Loucy (cell line): ENCODE results near the gene INPP4B.
"Not testable (repeated sequence)": the region's sequence is repeated elsewhere in the genome, so short reads cannot be mapped to it uniquely, and the experiment has no call there.

ENCODE experiments used
- H2AFZ ChIP-seq: fragments of 200-600 bp; sonication (generic); 2 replicates; pipeline ENCODE4 v1.6.0; 2016; ENCODE audit warnings: antibody characterized with exemption, mild to moderate bottlenecking, low read length, moderate library complexity
- H3F3A ChIP-seq: fragments of 200-600 bp; 2 replicates; pipeline ENCODE4 v1.6.0; 2016; ENCODE audit warnings: antibody characterized with exemption, low read depth, mild to moderate bottlenecking
- H3K27me3 ChIP-seq: fragments of 200-600 bp; sonication (generic); 2 replicates; pipeline ENCODE4 v1.6.1; 2014; ENCODE audit warnings: low read length, mild to moderate bottlenecking; ENCODE audit not compliant: insufficient read depth, poor library complexity, severe bottlenecking
- H3K36me3 ChIP-seq: fragments of 200-600 bp; sonication (generic); 2 replicates; pipeline ENCODE4 v1.6.1; 2016; ENCODE audit warnings: low read length; ENCODE audit not compliant: insufficient read depth
- H3K4me1 ChIP-seq: fragments of 200-600 bp; sonication (generic); 2 replicates; pipeline ENCODE4 v1.5.1; 2014; ENCODE audit warnings: low read length, mild to moderate bottlenecking; ENCODE audit not compliant: insufficient read depth, poor library complexity, severe bottlenecking
- H3K4me2 ChIP-seq: fragments of 200-600 bp; sonication (generic); 2 replicates; pipeline ENCODE4 v1.6.0; 2014; ENCODE audit warnings: antibody characterized with exemption, low read length, low read depth, mild to moderate bottlenecking; ENCODE audit not compliant: poor library complexity, severe bottlenecking
- H3K4me3 ChIP-seq: fragments of 200-600 bp; sonication (generic); 2 replicates; pipeline ENCODE4 v1.5.1; 2014; ENCODE audit warnings: low read length, mild to moderate bottlenecking, mixed read lengths; ENCODE audit not compliant: poor library complexity, severe bottlenecking
- H3K79me2 ChIP-seq: fragments of 200-600 bp; sonication (generic); 2 replicates; pipeline ENCODE4 v1.6.1; 2014; ENCODE audit warnings: low read length; ENCODE audit not compliant: insufficient read depth
- H3K9ac ChIP-seq: fragments of 200-600 bp; sonication (generic); 2 replicates; pipeline ENCODE4 v1.6.0; 2014; ENCODE audit warnings: mild to moderate bottlenecking, low read depth, low read length, moderate library complexity; ENCODE audit not compliant: poor library complexity, severe bottlenecking
- H3K9me2 ChIP-seq: fragments of 200-600 bp; sonication (generic); replicated peaks from 2 replicates; pipeline ENCODE4 v1.6.1; 2016; ENCODE audit warnings: low read depth, low read length, mixed read lengths
- H3K9me3 ChIP-seq: fragments of 200-600 bp; sonication (generic); 2 replicates; pipeline ENCODE4 v1.6.1; 2014; ENCODE audit warnings: mild to moderate bottlenecking, antibody characterized with exemption, low read length, low read depth; ENCODE audit not compliant: insufficient read depth
- H4K20me1 ChIP-seq: fragments of 200-600 bp; sonication (generic); 2 replicates; pipeline ENCODE4 v1.6.0; 2014; ENCODE audit warnings: antibody characterized with exemption, low read length, mild to moderate bottlenecking; ENCODE audit not compliant: insufficient read depth, poor library complexity, severe bottlenecking
- EZH2phosphoT487 ChIP-seq: fragments of 200-600 bp; IDR thresholded peaks from 2 replicates; pipeline ENCODE4 v1.6.1; 2018; ENCODE audit warnings: antibody characterized with exemption, mild to moderate bottlenecking, moderate library complexity, borderline replicate concordance
- TF ChIP-seq, protein P1 (sequence below): fragments of 200-600 bp; sonication (generic); conservative IDR thresholded peaks from 2 replicates; pipeline ENCODE4 v1.5.1; 2014; ENCODE audit warnings: mild to moderate bottlenecking, antibody characterized with exemption, low read length

The INPP4B gene

GRCh38 chr4:142809559-142809958 is 36.5 kb downstream of the INPP4B start:
- Histone ChIP-seq H3K27me3 (no peaks in the 10 kb centered on the region), H3K4me1 (peaks cover 16% of the 10 kb centered on the region), H3F3A (no peaks in the 10 kb centered on the region), H3K4me2 (no peak overlapping the region), H3K9me3 (no peaks in the 10 kb centered on the region), H2AFZ (no peak overlapping the region), H4K20me1 (no peaks in the 10 kb centered on the region), H3K9ac (no peak overlapping the region), H3K9me2 (no peaks in the 10 kb centered on the region), H3K36me3 (no peaks in the 10 kb centered on the region), H3K79me2 (no peaks in the 10 kb centered on the region), H3K4me3 (no peak overlapping the region)
- no peak for TF ChIP-seq EZH2phosphoT487
- TF ChIP-seq, protein P1, sequence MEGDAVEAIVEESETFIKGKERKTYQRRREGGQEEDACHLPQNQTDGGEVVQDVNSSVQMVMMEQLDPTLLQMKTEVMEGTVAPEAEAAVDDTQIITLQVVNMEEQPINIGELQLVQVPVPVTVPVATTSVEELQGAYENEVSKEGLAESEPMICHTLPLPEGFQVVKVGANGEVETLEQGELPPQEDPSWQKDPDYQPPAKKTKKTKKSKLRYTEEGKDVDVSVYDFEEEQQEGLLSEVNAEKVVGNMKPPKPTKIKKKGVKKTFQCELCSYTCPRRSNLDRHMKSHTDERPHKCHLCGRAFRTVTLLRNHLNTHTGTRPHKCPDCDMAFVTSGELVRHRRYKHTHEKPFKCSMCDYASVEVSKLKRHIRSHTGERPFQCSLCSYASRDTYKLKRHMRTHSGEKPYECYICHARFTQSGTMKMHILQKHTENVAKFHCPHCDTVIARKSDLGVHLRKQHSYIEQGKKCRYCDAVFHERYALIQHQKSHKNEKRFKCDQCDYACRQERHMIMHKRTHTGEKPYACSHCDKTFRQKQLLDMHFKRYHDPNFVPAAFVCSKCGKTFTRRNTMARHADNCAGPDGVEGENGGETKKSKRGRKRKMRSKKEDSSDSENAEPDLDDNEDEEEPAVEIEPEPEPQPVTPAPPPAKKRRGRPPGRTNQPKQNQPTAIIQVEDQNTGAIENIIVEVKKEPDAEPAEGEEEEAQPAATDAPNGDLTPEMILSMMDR, result no peak

DNA sequence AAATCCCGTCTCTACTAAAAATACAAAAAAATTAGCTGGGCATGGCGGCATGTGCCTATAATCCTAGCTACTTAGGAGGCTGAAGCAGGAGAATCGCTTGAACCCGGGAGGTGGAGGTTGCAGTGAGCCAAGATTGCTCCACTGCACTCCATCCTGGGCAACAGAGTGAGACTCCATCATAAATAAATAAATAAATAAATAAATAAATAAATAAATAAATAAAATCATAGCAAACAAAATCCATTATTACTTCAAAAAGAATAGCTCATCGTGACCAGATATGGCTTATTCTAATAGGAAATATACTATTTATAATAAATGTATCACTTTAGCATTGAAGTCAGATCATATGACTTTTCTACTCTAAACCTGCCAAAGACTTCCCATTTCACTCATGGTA is 42.2 kb downstream of the INPP4B start:
- H3K36me3 ChIP-seq, H3K9ac ChIP-seq, H3K4me3 ChIP-seq, H4K20me1 ChIP-seq, H3K9me2 ChIP-seq, H3F3A ChIP-seq, H3K79me2 ChIP-seq, H3K9me3 ChIP-seq, H3K4me2 ChIP-seq, H2AFZ ChIP-seq, H3K27me3 ChIP-seq: not testable (repeated sequence)
- peaks cover 14% of the 10 kb centered on the region for H3K4me1 ChIP-seq

DNA sequence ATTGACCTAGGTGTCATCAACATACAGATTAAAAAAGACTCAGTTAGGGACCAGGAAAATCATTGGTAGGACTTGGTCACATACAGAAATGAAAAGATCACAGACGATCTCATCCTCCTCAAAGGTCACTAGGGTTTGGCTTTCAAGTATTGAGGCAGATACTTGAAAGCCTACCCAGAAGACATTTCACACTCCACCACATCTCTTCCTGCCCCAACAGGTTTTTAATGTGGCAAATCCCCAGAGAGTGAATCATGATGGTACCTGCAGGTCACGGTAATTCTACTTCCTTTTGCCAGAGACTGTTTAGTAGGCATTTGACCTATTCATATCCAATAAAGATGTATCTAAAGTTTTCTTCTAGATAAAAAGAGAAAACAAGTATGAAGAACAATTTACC is 44.1 kb downstream of the INPP4B start:
- Histone ChIP-seq H3K27me3 (no peaks in the 10 kb centered on the region), H3F3A (no peaks in the 10 kb centered on the region), H4K20me1 (no peaks in the 10 kb centered on the region), H3K9me2 (no peaks in the 10 kb centered on the region), H3K9ac (no peak overlapping the region), H3K9me3 (no peaks in the 10 kb centered on the region), H3K36me3 (no peaks in the 10 kb centered on the region), H3K79me2 (no peaks in the 10 kb centered on the region), H3K4me1 (peaks cover 14% of the 10 kb centered on the region), H2AFZ (no peak overlapping the region), H3K4me3 (no peak overlapping the region), H3K4me2 (no peak overlapping the region)
- TF ChIP-seq, protein P1, result no peak
- TF ChIP-seq EZH2phosphoT487, result no peak

DNA sequence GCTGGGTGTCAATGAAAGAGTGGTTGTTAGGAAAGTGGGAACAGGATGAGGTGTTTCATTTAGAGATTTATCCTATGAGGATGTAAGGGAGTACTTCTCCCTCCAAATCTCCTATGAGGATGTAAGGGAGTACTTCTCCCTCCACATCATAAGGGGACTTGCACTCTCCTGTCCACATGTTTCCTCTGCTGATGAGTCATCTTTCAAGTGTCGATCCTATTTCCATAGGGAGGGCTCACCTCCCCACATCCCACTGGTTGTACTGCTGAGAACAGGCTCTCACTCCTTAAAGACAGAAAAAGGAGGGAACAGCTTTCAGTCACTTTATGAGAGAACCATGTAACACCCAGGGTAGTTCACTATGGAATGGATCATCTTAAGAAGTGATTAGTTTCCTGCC is 65.0 kb downstream of the INPP4B start:
- H3K4me3 ChIP-seq, result no peak overlapping the region
- H2AFZ ChIP-seq, result no peak overlapping the region
- H3K27me3 ChIP-seq, result no peaks in the 10 kb centered on the region
- peaks cover 15% of the 10 kb centered on the region for H3K4me1 ChIP-seq
- no peaks in the 10 kb centered on the region for H3K79me2 ChIP-seq
- H4K20me1 ChIP-seq, result no peaks in the 10 kb centered on the region
- H3K4me2 ChIP-seq, result no peak overlapping the region
- H3K9me3 ChIP-seq, result no peaks in the 10 kb centered on the region
- H3F3A ChIP-seq, result no peaks in the 10 kb centered on the region
- no peaks in the 10 kb centered on the region for H3K36me3 ChIP-seq
- no peaks in the 10 kb centered on the region for H3K9me2 ChIP-seq
- TF ChIP-seq, protein P1, result no peak
- TF ChIP-seq EZH2phosphoT487, result no peak
- no peak overlapping the region for H3K9ac ChIP-seq
